Stimulated activated CD8-positive, alpha-beta memory T cell treated with anti-CD3 and anti-CD28 coated beads, Interleukin-7, amount 100 ng/mL, for 4 hours (primary cell): ENCODE results near the gene FADS2.

Source experiments
- DNase-seq, 2 donors: peaks; one replicate each; pipeline ENCODE4 v3.0.0-alpha.2; 2020; ENCODE audit warnings: low read depth in 2 of 2

Gene FADS2

DNA sequence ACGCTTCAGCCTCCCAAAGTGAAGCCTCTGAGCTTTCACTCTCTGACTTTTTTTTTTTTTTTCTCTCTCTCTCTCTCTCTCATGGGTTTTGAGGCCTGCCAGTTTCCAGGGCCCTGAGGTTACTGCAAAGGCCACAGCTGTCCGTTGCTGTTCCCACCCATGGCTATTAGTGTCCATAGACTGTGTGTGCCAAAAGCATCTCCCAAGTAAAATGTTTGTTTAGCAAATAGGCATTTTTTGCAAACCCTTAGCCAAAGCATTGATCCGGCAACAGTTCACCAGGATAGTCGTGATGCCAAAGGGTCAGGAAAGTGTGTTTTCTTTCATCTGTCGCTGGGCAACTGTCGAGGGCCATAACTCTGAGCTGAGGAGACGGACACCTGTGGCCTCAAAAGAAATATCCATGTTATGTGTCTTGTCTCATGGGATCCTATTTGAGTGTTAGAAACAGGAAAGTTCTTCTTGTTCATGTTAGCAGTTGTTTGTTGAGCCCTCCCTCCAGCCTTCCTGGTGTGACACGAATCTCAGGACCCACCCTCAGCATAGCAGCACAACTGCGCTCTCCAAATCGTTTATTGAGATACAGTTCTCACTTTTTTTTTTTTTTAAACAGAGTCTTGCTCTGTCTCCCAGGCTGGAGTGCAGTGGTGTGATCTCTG lies 18.4 kb downstream of the FADS2 start:
- no peak for DNase-seq

DNA sequence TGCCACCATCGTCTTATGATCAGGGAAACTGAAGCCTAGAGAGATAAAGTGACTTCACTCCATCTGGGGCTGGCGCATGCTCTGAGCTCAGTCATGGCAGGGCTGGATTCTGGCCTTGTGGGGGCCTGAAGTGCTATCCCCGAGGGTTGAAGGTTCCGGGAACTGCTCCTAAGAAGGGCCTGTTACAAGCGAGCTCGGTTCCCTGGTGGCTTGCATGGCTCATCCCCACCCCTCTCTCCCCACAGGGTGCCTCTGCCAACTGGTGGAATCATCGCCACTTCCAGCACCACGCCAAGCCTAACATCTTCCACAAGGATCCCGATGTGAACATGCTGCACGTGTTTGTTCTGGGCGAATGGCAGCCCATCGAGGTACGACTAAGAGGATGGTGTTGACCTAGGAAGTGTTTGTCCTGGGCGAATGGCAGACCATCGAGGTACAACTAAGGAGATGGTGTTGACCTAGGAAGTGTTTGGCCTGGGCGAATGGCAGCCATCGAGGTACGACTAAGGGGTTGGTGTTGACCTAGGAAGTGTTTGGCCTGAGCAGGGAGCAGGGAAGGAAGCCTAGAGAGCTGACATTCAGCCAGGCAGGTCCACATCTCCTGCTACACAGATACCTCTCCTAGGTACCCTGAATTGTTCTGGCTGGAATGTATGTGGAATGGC lies 19.9 kb downstream of the FADS2 start:
- no peak for DNase-seq

DNA sequence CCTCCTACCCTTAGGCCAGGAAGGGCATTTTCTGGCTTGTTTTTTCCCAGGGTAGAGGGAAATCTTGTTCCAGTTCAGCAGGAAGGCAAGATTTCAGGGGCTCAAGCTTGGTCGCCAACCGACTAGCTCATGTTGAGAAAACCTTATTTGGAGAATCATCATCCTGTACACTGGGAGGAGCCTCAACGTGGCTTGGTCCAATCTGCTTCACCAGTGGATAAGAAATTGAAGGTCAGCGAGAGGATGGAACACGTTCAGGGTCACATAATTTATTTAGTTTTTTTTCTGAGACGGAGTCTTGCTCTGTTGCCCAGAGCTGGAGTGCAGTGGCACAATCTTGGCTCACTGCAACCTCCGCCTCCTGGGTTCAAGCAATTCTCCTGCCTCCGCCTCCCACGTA lies 20.5 kb downstream of the FADS2 start:
- no peak for DNase-seq

DNA sequence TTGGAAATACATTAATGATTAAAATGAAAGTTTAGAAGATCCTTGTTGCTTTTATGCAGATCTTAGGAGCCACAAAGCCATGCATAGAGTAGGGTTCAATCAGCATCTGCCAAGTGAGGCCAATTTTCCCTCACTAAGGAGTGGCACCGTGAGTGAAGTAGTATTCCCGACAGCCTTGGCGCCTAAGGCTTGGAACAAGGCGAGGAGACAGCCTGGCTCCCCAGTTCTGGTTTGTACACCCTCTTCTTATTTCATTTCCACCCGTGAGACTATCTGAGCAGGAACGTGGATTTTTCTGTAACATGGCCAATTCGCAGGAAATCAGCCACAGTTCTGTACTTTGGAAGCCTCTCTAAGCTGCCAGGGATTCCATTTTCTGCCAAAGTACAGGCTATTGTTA lies 22.6 kb downstream of the FADS2 start:
- no peak for DNase-seq

DNA sequence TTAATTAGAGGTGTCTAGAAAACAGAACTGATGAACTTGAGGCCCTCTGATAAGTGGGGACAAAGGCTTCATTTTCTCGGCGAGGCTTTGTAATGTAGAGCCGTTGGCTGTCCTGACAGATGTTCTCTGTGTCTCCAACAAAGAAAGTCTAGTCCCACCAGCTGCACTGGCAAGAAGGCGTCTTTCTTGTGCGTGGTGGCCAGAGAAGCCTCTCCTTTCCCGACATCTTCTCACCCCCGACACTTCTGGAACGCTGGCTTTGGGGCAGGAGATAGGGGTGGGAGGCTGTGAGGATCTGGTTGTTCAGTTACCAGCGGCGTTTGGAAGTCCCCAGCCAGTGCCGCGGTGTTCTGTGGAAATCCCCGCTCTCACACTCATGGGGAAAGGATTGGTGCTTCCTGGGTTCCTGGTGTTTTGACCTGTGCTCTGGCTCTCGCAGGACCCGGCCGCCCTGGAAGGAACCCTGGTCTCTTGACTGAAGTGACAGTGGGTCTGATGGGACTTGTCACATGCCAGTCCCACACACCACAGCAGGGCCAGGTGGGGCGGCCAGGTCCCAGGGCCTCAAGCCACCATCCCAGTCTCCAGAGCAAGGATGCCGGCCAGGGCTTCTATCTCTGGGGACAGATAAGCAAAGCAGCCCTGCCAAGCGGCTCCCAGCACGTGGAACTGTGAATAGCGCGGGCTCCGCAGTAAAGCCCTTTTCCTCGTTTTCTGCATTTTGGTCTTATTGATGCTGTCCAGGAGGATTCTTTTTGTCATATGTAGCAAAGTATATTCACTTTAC lies 23.2 kb downstream of the FADS2 start:
- DNase-seq: no peak

DNA sequence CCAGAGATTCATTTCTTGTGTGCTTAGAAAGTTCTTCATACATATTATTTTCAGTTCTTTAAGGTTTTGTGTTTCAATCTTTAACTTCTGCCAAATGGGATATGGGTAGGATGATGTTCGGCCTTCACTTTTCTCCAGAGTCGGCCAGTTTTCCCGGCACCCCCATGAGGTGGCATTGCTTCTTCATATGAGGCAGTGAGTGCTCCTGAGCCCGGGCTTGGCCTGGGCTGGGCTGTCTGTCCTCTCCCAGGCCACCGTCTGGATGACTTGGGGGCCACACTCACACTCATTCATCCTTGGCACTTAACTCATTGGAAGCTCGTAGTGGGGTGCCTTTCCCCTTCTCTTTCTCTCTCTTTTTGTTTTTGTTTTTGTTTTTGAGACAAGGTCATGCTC lies 23.8 kb downstream of the FADS2 start:
- no peak for DNase-seq

DNA sequence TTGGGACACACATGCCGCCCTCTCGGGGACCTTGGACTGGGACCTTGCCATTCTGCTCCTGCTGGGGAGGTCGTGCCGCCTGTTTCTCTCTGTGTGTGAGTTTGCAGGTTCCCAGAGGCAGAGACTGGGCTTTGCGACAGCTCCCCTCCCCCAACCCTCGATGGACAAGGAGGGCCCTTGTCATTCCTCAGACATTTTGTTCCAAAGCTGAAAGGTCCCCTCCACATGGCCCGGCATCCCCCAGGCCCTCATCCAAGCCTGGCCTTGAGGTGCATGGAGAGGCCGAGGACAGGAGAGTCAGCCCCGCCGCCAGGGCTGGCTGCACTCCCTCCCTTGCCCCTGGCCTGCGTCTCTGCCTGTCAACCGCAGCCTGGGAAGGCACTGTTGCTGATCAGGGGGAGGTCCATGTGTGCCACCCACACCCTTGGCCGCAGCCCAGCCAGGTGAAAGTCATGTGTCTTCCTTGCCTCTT lies 25.6 kb downstream of the FADS2 start:
- DNase-seq: no peak

DNA sequence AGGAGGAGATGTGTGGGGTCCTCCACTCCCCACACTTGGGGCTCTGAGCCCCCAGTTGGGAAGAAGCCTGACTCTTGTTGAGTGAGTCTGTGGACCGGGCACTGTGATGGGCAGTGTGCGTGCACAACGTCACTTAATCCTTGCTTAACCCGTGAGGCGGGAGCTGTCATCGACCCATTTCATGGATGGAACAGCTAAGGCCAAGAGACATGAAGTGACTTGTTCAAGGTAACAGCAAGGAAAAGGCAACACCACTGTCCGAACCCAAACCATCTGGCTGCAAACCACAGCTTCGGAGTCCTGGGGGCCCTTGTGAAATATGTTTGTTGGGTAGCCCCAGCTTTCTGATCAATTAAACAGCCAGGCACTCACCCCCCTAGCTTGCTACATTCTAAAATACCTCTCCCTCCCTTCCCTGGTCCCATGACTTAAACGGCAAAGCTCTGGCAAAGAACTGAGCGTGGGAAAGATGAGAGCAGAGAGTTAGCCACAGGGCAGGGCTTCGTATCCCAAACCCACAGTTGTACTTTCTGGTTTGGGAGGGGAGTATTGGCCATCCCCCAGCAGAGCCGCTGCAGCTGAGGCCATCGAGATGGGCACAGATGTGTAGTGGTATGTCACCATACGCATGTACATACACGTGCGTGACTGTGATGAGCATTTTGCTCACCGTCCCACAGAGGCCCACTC lies 26.3 kb downstream of the FADS2 start:
- no peak for DNase-seq

DNA sequence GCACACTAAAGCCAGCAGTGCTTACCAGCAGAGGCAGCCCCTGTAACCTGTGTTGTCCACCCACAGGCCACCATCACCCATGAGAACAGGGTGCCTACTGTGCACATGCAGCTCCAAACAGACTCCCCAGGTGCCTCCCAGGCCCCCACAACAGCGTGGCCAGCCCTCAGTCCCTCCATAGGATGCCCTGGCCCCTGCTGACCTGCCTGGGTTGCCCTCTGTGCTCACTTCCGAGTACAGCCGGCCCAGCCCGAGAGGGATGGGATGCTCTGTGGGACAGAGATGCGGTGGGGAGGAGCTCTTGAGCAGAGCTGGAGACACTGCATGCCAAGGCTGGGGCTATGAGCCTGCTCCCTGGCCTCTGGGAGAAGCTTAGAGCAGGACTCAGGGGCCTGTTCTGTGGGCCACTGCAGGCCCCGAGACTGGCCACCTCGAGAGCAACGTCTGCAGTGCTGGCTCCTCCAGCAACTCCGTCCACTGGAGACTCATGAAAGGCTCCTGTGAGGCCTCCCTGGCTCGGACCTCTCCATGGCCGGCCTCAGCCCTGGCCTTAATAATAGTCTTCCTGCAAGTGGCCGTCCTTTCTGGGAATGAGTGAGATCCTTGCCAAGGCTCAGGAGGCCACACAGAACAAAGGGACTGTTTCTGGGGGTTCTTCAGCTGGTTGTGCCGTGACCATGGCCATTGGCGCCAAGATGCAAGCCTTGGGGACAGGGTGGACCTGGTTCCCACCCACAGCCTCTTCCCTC lies 27.0 kb downstream of the FADS2 start:
- no peak for DNase-seq

DNA sequence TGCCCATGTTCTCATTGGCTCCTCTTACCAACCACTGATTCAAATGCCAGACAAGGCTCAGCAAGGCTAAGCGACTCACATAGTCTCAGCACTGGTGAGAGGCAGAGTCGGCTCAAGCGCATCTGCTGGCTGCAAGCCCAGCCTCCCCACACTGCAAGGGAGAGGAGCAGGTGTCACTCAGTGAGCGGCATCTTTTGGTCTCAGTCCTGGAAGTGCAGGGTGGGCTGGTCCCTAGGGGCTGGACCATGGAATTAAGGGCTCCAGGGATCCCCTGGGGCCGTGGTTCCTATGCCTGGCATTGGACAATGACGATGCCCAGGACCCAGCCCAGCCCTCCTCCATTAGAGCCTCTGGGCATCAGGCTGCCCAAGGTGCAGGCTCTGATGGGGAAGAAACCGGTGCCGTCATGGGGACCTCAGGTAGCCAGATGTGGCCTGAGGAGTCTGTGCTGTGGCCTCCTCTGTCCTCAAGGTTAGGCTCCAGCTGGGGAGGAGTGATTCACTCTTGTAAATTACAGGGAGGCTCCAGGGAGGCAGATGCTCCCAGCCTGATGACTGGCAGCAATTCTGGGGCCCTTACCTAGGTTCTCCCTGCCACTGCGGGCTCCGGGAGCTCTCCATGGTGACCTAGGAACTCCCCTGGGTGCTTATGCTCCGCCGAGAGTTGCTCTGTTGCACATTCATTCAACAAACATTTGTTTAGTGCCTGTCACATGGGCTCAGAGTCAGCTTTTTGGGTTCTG lies 28.0 kb downstream of the FADS2 start:
- no peak for DNase-seq

DNA sequence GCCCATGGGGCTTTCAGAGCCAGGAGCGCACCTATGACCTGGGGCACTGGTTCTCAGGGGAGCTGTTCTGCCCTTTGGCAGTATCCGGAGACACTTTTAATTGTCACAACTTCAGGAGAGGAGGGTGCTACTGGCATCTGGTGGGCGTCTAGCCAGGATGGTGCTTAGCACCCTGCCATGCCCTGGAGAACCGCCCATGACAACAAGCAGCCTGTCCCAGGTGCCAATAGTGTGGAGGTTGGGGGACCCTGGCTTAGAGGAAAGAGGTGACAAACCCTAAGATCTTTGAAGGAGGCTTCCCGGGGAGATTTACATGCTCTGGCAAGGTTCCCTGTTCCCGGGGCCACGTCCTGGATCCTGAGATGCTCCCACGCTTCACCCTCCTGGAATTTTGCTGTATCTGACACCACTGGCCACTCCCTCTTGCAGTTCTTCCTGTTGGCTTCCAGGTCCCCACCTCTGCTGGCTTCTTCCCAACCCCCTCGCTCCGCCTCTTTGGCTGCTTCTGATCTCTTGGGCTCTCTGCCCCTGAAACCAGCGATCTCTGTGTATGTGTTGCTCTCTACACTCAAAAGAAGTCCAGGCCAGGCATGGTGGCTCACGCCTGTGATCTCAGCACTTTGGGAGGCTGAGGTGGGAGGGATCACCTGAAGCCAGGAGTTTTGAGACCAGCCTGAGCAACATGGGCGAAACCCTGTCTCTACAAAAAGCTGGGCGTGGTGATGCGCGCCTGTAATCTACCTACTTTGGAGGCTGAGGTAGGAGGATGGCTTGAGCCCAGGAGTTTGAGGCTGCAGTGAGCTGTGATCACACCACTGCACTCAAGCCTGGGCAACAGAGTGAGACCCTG lies 32.2 kb downstream of the FADS2 start:
- DNase-seq: no peak

DNA sequence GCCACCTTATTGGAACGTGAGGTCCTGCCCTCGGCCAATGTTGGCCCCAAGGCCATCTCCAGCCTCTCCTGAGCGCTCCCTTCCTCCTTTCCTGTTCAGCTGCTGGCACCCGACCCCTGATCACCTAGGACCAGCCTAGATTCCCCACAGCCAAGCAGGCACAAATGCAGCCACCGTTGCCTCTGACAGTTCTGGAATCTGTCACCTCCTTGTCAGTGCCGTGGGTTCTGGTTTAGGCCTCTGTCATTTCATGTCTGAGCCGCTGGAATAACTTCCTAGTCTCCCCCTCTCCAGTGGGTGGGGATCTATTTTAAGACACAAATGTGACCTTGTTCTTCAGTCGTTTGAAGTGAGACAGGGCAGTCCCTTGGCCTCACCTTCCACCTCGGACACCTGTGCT lies 33.5 kb downstream of the FADS2 start:
- DNase-seq: no peak

DNA sequence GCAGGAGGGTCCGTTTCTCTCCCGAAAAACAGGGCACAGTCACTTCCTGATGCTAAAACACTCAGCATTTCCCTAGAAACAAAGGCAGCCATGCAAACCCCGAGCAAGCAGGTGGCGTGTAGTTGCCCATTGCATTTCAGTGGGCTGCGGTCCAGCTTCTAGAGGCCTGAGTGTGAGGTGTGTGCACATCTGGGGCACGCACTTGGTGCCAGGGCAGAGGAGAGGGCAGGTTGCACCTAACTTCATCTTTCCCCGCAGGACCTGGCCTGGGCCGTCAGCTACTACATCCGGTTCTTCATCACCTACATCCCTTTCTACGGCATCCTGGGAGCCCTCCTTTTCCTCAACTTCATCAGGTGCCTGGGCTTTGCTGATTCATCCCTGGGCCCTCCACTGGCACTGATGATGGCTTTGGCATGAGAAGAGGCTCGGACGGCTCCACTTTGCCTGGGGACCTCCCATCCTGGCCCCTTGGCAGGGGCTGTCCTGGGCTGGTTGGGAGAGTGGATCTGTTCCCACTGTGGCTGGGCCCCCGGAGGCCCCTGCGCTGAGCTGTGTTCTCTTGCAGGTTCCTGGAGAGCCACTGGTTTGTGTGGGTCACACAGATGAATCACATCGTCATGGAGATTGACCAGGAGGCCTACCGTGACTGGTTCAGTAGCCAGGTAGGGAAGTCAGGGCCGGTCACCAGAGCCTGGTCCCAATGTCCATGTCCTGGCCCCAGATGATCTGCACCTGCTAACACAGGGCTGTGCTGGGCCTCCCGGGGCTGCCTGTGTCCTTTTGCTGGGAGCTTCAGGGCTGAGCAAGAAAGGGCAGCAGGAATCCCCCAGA lies 34.8 kb downstream of the FADS2 start:
- DNase-seq: no peak

DNA sequence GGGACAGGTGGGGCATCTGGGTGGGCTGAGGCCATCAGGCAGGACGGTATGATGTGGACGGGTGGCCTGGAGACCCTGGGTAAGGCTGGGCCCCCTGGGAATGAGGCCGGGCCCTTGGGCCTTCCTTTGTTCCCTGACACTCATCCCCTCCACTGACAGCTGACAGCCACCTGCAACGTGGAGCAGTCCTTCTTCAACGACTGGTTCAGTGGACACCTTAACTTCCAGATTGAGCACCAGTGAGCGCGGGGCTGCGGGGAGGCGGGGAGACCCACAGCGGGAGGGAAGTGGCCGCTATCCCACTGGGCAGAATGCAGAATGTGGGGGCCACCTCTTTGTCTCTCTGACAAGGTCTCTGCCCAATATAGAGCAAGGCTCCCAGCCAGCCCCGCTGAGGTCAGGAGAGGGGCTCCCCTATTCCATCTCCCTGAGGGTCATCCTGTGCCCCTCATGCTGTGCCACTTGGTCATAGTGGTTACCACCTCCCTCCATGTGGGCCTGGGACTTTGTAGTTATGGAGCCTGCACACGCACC lies 35.5 kb downstream of the FADS2 start:
- DNase-seq: no peak

DNA sequence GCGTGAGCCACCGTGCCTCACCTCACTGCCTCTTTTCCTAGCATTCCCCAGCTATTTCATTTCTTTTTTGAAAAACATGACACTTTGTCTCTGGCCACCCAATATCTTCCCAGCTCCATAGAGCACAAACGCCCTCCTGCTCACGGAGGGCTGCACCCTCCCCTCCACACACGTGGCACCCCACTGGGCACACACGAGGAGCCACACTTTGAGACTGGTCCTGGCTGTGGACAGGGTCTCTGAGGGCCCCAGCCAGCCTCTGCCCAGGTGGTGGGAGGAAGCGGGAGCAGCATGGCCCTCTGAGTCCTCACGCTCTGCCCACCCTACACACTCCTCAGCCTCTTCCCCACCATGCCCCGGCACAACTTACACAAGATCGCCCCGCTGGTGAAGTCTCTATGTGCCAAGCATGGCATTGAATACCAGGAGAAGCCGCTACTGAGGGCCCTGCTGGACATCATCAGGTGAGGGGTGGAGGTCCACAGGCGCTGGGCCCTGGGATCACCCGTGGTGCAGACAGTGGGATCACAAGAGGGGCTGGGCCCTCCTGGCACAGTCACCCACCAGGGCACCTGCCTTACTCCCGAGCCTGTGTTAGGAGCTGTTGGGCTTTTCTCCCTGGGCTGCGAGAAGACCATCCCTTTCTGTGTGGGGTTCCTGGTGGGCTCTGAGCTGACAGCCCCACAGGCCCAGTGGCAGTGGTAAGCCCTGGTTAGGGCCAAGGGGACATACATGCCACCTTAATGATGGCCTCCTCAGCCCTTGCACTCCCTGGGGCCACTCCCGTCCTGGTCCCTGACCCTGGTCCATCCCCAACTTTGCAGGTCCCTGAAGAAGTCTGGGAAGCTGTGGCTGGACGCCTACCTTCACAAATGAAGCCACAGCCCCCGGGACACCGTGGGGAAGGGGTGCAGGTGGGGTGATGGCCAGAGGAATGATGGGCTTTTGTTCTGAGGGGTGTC lies 37.0 kb downstream of the FADS2 start:
- no peak for DNase-seq

DNA sequence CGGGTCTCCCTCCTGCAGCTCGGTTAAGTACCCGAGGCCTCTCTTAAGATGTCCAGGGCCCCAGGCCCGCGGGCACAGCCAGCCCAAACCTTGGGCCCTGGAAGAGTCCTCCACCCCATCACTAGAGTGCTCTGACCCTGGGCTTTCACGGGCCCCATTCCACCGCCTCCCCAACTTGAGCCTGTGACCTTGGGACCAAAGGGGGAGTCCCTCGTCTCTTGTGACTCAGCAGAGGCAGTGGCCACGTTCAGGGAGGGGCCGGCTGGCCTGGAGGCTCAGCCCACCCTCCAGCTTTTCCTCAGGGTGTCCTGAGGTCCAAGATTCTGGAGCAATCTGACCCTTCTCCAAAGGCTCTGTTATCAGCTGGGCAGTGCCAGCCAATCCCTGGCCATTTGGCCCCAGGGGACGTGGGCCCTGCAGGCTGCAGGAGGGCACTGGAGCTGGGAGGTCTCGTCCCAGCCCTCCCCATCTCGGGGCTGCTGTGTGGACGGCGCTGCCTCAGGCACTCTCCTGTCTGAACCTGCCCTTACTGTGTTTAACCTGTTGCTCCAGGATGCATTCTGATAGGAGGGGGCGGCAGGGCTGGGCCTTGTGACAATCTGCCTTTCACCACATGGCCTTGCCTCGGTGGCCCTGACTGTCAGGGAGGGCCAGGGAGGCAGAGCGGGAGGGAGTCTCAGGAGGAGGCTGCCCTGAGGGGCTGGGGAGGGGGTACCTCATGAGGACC lies 38.3 kb downstream of the FADS2 start:
- DNase-seq: no peak

DNA sequence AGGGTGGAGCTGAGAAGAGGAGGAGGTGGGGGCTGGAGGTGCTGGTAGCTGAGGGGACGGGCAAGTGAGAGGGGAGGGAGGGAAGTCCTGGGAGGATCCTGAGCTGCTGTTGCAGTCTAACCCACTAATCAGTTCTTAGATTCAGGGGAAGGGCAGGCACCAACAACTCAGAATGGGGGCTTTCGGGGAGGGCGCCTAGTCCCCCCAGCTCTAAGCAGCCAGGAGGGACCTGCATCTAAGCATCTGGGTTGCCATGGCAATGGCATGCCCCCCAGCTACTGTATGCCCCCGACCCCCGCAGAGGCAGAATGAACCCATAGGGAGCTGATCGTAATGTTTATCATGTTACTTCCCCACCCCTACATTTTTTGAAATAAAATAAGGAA lies 38.9 kb downstream of the FADS2 start:
- no peak for DNase-seq
